Osteocyte (in vitro differentiated cells): ENCODE measurements around the gene AGXT. TPM values are rescaled to one million over a fixed set of nuclear protein-coding genes. Genes with fewer than 3 reads are reported as not detected.

Experiments
- DNase-seq: peaks from one replicate; pipeline ENCODE4 v3.0.0; 2021; ENCODE audit warnings: mixed read lengths; ENCODE audit not compliant: unreplicated experiment; ENCODE audit errors: extremely low spot score
- H3K27ac Mint-ChIP-seq: one replicate; pipeline ENCODE4 v1.8.0; 2021; ENCODE audit warnings: mild to moderate bottlenecking, mixed read lengths; ENCODE audit not compliant: unreplicated experiment
- H3K27me3 Mint-ChIP-seq: one replicate; pipeline ENCODE4 v1.8.0; 2021; ENCODE audit warnings: mixed read lengths; ENCODE audit not compliant: unreplicated experiment
- H3K36me3 Mint-ChIP-seq: one replicate; pipeline ENCODE4 v1.8.0; 2021; ENCODE audit warnings: mixed read lengths; ENCODE audit not compliant: unreplicated experiment
- H3K4me1 Mint-ChIP-seq: one replicate; pipeline ENCODE4 v1.8.0; 2021; ENCODE audit warnings: mixed read lengths; ENCODE audit not compliant: unreplicated experiment
- H3K4me3 Mint-ChIP-seq: one replicate; pipeline ENCODE4 v1.8.0; 2021; ENCODE audit warnings: mild to moderate bottlenecking, moderate library complexity, mixed read lengths; ENCODE audit not compliant: unreplicated experiment
- H3K9me3 Mint-ChIP-seq: one replicate; pipeline ENCODE4 v1.8.0; 2021; ENCODE audit warnings: mixed read lengths; ENCODE audit not compliant: unreplicated experiment
- CTCF ChIP-seq: fragments of 200-600 bp; sonication (generic); IDR thresholded peaks from 2 replicates; pipeline ENCODE4 v1.5.0; 2021; ENCODE audit warnings: antibody characterized with exemption, mild to moderate bottlenecking, moderate library complexity
- total RNA-seq: library from RNA; stranded (reverse); gene quantifications from 2 replicates; pipeline ENCODE4 v1.2.1, GENCODE V29; 2021

AGXT gene
- total RNA-seq, 1 donor from 2014 or later, result not detected

GRCh38 chr2:240892356-240892755 lies 23.7 kb downstream of the AGXT start:
- DNase-seq, result no peak
- Mint-ChIP-seq H3K27me3 (no peaks in the 10 kb centered on the region), H3K4me3 (no peak overlapping the region), H3K4me1 (peaks cover 2% of the 10 kb centered on the region), H3K9me3 (no peaks in the 10 kb centered on the region), H3K27ac (no peak overlapping the region), H3K36me3 (no peaks in the 10 kb centered on the region)
- no peak for TF ChIP-seq CTCF

- Mint-ChIP-seq H3K9me3 (no peaks in the 10 kb centered on the region), H3K4me1 (peaks cover 2% of the 10 kb centered on the region), H3K36me3 (no peaks in the 10 kb centered on the region), H3K27ac (no peak overlapping the region), H3K4me3 (no peak overlapping the region), H3K27me3 (no peaks in the 10 kb centered on the region)
- TF ChIP-seq CTCF, result no peak
- DNase-seq, result no peak
These were observed 24.3 kb downstream of the AGXT start for GRCh38 chr2:240892925-240893324.

DNA sequence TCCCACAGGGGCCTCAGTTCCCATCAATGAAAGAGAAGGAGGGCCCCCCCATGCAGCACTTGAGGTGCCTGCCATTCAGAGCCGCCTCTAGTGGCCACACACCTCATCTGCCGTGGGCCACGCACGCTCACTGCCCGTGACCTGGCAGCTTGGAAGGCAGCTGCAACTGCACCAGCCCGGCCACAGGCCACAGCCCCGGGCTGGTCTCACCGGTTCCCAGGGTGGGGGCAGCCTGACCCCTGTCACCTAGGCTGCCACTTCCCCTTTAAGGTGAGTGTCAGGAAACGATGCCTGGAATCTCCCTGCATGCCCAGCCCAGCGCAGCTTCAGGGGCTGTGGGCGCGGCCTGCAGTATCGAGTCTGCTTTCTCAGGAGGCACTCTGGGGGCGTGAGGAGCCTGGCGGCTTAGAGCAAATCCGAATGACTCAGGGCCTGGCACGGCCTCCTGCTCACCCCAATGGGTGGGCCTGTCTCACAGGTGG lies 24.8 kb downstream of the AGXT start:
- Mint-ChIP-seq H3K27me3 (no peaks in the 10 kb centered on the region), H3K27ac (no peak overlapping the region), H3K4me1 (peaks cover 2% of the 10 kb centered on the region), H3K4me3 (no peak overlapping the region), H3K9me3 (no peaks in the 10 kb centered on the region), H3K36me3 (no peaks in the 10 kb centered on the region)
- TF ChIP-seq CTCF, result no peak
- DNase-seq, result no peak

DNA sequence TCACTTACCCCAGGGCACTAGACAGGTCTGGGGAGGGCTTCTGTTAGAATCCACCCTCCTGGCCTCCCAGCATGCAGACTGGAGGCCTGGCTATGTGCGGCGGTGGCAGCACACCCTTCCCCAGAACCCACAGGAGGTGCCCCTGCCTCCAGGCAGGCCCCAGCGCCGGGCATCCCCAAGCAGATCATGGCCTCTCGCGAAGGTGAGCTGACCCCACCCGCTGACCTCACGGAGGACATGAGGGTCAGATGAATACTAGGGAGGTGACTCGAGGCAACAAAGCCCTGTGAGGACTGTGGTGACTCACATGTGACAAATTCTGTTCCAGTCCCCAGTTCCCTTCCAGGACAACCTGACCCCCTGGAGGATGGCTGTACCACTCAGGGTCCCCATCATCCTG lies 25.4 kb downstream of the AGXT start:
- no peak overlapping the region for H3K27ac Mint-ChIP-seq
- TF ChIP-seq CTCF, result no peak
- DNase-seq, result no peak
- H3K27me3 Mint-ChIP-seq, result no peaks in the 10 kb centered on the region
- H3K36me3 Mint-ChIP-seq, result no peaks in the 10 kb centered on the region
- no peaks in the 10 kb centered on the region for H3K9me3 Mint-ChIP-seq
- peaks cover 2% of the 10 kb centered on the region for H3K4me1 Mint-ChIP-seq
- no peak overlapping the region for H3K4me3 Mint-ChIP-seq

DNA sequence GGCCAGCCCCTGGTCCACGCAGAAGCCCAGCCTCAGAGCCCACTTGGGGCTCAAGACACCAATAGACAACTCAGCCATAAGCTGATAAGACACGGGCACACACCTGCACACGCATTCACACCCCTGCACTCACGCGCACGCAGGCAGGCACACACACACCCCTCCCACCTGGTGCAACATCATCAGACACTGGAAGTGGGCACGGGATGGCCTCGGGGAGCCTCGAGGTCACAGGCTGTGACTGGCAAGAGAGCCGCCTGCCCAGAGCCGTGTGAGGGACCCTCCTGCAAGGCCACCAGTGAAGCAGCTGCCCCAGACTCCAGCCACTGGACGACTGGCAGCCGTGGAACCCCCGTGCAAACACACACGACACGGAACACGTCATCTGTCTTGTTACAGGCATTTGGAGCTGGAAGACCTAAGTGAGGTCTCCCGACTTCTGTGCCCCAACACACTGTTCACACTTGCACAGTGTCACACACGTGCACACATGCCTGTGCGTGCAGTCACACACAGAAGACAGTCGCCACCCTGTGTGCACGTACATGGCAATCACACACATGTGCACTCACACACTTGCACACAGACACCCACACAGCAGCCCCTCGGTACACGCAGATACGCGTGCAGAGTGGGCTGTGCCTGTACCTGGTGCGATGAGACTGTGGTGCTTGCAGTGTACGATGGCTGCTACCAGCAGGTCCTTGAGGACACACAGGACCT lies 26.4 kb downstream of the AGXT start:
- no peak overlapping the region for H3K27ac Mint-ChIP-seq
- H3K9me3 Mint-ChIP-seq, result no peaks in the 10 kb centered on the region
- no peak for DNase-seq
- H3K27me3 Mint-ChIP-seq, result no peaks in the 10 kb centered on the region
- peaks cover 2% of the 10 kb centered on the region for H3K4me1 Mint-ChIP-seq
- no peak overlapping the region for H3K4me3 Mint-ChIP-seq
- no peaks in the 10 kb centered on the region for H3K36me3 Mint-ChIP-seq
- TF ChIP-seq CTCF, result no peak
